ENCODE results near the gene CABP1.

The CABP1 gene

DNA sequence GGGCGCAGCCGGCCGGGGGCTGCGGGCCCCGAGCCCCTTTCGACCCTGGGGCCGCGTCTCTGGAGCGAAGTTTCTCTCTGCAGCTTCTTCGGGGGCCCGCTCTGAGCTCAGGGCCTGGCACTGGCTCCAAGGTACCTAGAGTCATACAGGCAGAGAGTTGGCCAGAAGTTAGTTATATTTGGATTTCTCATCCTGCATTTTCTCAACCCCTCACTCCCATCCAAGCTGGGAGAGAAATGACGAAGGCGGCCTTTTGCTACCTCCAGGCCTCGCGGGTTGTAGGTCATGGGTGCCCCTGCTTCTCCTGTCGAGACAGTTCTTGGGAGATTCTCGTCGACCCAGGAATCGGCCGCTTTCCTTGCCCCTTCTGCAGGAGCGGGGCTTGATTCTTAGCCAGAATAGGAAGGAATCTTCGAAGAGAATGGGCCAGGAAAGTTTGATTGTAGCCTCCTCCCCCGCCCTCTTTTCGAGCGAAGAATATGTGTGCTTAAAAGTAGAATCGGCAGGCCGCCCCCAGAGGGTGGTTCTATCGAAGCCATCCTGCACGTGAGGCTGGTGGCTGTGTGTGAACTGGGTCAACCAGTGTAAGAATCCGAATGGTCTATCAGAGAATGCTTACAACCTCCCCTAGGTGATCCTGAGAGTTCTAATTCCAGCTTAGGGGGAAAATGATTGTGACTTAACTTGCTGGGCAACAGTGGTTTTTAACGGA is 47.3 kb downstream of the CABP1 start:
- H3K36me3 Mint-ChIP-seq (ENCODE audit: low read depth) = peaks cover 12% of the 10 kb centered on the region

DNA sequence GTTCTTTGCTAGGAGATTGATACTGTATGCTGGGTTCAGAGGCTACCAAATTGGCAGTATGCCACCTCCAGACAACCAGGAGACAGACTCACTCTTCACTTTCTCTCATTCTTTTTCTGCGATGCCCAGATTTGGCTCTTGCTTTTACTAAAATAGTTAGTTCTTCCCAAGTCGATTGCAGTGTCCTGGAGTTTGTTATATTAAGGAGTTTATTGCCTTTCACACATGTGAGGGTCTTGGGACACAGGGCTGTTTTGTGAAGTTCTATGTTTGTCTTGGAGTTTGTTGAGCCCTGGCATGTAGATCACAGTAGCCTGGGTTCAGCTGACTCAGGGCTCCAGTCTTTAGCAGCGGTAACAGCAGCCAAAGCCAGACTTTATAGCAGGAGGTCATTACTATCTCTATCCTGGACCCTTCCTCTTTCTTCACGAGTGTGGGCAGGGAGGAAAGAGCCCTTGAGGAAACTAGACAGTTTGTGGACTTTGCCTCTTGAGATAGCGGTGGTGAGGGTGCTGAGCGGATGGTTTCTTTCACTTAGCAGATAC is 48.2 kb downstream of the CABP1 start:
- Mint-ChIP-seq H3K27ac (peak overlapping the region; percentile 17), H3K4me3 (peak overlapping the region; percentile 92), H3K27me3 (ENCODE audit: low read depth) (no peaks in the 10 kb centered on the region), H3K36me3 (ENCODE audit: low read depth) (peaks cover 15% of the 10 kb centered on the region), H3K9me3 (no peaks in the 10 kb centered on the region), H3K4me1 (ENCODE audit: low read depth) (peaks cover 64% of the 10 kb centered on the region)
- no peak for DNase-seq (ENCODE audit: low spot score)

More for the DNA sequence above, 47.3 kb downstream of the CABP1 start:
- peaks cover 59% of the 10 kb centered on the region for H3K4me1 Mint-ChIP-seq (ENCODE audit: low read depth)
- no peaks in the 10 kb centered on the region for H3K27me3 Mint-ChIP-seq (ENCODE audit: low read depth)
- H3K4me3 Mint-ChIP-seq = peak overlapping the region; percentile 92
- peak overlapping the region; percentile 58 for H3K27ac Mint-ChIP-seq
- DNase-seq (ENCODE audit: low spot score) = peak; percentile 28
- no peaks in the 10 kb centered on the region for H3K9me3 Mint-ChIP-seq

- H3K9me3 Mint-ChIP-seq = no peaks in the 10 kb centered on the region
- DNase-seq (ENCODE audit: low spot score) = no peak
- no peak overlapping the region for H3K27ac Mint-ChIP-seq
- H3K4me1 Mint-ChIP-seq (ENCODE audit: low read depth) = peaks cover 64% of the 10 kb centered on the region
- H3K27me3 Mint-ChIP-seq (ENCODE audit: low read depth) = no peaks in the 10 kb centered on the region
- peak overlapping the region; percentile 92 for H3K4me3 Mint-ChIP-seq
- peaks cover 22% of the 10 kb centered on the region for H3K36me3 Mint-ChIP-seq (ENCODE audit: low read depth)
These were observed 49.1 kb downstream of the CABP1 start for GRCh38 chr12:120689397-120690082.

DNA sequence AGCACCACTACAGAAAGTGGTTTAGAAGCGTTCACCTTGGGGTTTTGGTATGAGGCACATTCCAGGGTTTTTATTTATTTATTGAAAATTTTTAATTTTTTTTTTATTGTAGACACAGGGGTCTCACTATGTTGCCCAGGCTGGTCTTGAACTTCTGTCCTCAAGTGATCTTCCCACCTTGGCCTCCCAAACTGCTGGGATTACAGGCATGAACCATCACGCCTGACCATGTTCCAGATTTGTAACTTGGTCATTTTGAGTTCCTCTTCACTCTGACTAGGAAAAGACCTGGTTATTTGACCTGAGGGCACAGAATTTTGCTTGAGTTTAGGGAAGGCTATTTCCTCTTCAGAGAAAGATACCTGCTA is 49.6 kb downstream of the CABP1 start:
- Mint-ChIP-seq H3K27ac (no peak overlapping the region), H3K9me3 (no peaks in the 10 kb centered on the region), H3K27me3 (ENCODE audit: low read depth) (no peaks in the 10 kb centered on the region), H3K4me1 (ENCODE audit: low read depth) (peaks cover 58% of the 10 kb centered on the region), H3K4me3 (peak overlapping the region; percentile 0), H3K36me3 (ENCODE audit: low read depth) (peaks cover 27% of the 10 kb centered on the region)
- no peak for DNase-seq (ENCODE audit: low spot score)

DNA sequence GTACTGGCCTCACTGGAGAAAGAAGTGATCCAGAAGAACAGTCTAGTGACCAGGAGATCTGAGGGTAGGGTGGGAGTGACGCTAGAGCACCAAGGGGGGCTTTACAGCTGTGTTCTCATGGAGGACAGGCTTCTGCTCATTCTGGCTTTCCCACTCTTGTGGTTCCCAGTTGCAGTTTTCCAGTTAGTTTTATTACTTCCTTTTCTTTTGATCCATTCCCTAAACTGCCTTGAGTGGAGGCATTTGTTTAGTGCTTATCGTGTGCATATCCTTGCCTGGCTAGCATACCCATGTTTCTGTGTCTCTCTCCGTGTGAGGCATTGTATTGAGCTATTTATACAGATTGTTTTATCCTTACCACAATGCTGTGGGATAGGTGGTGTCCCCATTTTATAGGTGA is 50.6 kb downstream of the CABP1 start:
- Mint-ChIP-seq H3K36me3 (ENCODE audit: low read depth) (peaks cover 36% of the 10 kb centered on the region), H3K4me1 (ENCODE audit: low read depth) (peaks cover 53% of the 10 kb centered on the region), H3K9me3 (no peaks in the 10 kb centered on the region), H3K27me3 (ENCODE audit: low read depth) (no peaks in the 10 kb centered on the region), H3K4me3 (peak overlapping the region; percentile 11), H3K27ac (no peak overlapping the region)
- no peak for DNase-seq (ENCODE audit: low spot score)

- Mint-ChIP-seq H3K36me3 (ENCODE audit: low read depth) (peaks cover 50% of the 10 kb centered on the region), H3K4me3 (peak overlapping the region; percentile 44), H3K27ac (peak overlapping the region; percentile 84), H3K4me1 (ENCODE audit: low read depth) (peaks cover 55% of the 10 kb centered on the region), H3K27me3 (ENCODE audit: low read depth) (no peaks in the 10 kb centered on the region), H3K9me3 (no peaks in the 10 kb centered on the region)
- no peak for DNase-seq (ENCODE audit: low spot score)
These were observed 52.2 kb downstream of the CABP1 start for GRCh38 chr12:120692524-120693033.

- H3K27ac Mint-ChIP-seq = peak overlapping the region; percentile 58
- peaks cover 45% of the 10 kb centered on the region for H3K4me1 Mint-ChIP-seq (ENCODE audit: low read depth)
- H3K36me3 Mint-ChIP-seq (ENCODE audit: low read depth) = peaks cover 54% of the 10 kb centered on the region
These were observed 53.4 kb downstream of the CABP1 start for GRCh38 chr12:120693848-120694247.

GRCh38 chr12:120696626-120697025 is 56.2 kb downstream of the CABP1 start:
- no peak for DNase-seq (ENCODE audit: low spot score)
- Mint-ChIP-seq H3K27me3 (ENCODE audit: low read depth) (no peaks in the 10 kb centered on the region), H3K4me3 (no peak overlapping the region), H3K27ac (no peak overlapping the region), H3K9me3 (no peaks in the 10 kb centered on the region), H3K4me1 (ENCODE audit: low read depth) (peaks cover 20% of the 10 kb centered on the region), H3K36me3 (ENCODE audit: low read depth) (peaks cover 66% of the 10 kb centered on the region)

More at GRCh38 chr12:120693848-120694247, 53.4 kb downstream of the CABP1 start:
- Mint-ChIP-seq H3K9me3 (no peaks in the 10 kb centered on the region), H3K27me3 (ENCODE audit: low read depth) (no peaks in the 10 kb centered on the region), H3K4me3 (no peak overlapping the region)
- no peak for DNase-seq (ENCODE audit: low spot score)

DNA sequence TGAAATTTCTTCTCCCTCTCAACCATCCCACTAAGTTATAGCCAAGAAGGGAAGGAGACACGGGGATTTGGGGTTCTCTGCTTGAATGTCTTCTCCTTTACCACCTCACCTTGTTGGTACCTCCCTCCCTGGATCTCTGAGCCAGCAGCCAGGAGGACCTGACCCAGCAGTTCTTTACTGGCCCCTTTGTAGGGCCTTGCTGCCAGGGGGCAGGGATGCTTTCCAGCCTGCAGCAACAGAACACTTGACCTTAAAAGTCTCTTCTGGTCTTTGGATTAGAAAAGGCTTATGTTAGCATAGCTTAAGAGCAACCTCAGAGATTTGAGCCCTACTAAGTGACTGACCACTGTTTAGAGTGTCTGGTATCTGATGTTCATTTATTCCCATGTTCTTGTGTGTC is 56.9 kb downstream of the CABP1 start:
- H3K4me3 Mint-ChIP-seq = no peak overlapping the region
- no peak overlapping the region for H3K27ac Mint-ChIP-seq
- H3K36me3 Mint-ChIP-seq (ENCODE audit: low read depth) = peaks cover 66% of the 10 kb centered on the region
- no peak for DNase-seq (ENCODE audit: low spot score)
- H3K27me3 Mint-ChIP-seq (ENCODE audit: low read depth) = no peaks in the 10 kb centered on the region
- H3K9me3 Mint-ChIP-seq = no peaks in the 10 kb centered on the region
- peaks cover 14% of the 10 kb centered on the region for H3K4me1 Mint-ChIP-seq (ENCODE audit: low read depth)

DNA sequence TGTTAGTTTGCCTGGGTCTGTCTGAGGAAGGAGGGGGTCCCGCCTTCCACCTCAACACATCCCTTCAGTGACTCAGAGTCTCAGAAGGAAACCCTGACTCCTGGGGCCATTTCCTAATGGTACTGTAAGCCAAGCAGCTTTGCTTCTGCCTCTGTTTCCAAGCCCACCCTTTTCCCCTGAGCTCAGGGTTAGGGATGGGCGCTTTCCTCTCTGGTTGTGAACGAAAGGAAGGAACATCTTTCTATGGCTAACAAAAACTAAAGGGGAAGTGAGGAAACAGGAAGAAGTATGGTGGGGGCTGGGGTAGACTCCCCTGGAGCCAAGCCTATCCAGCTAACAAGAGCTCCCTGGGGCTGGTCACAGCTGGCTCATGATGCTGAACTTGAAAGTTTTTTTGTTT is 58.2 kb downstream of the CABP1 start:
- H3K4me1 Mint-ChIP-seq (ENCODE audit: low read depth) = peaks cover 4% of the 10 kb centered on the region
- no peaks in the 10 kb centered on the region for H3K9me3 Mint-ChIP-seq
- peaks cover 62% of the 10 kb centered on the region for H3K36me3 Mint-ChIP-seq (ENCODE audit: low read depth)
- H3K27me3 Mint-ChIP-seq (ENCODE audit: low read depth) = no peaks in the 10 kb centered on the region
- H3K4me3 Mint-ChIP-seq = no peak overlapping the region
- DNase-seq (ENCODE audit: low spot score) = no peak
- H3K27ac Mint-ChIP-seq = no peak overlapping the region

- Mint-ChIP-seq H3K4me3 (no peak overlapping the region), H3K27me3 (ENCODE audit: low read depth) (no peaks in the 10 kb centered on the region), H3K36me3 (ENCODE audit: low read depth) (peaks cover 55% of the 10 kb centered on the region), H3K27ac (no peak overlapping the region), H3K4me1 (ENCODE audit: low read depth) (peaks cover 2% of the 10 kb centered on the region), H3K9me3 (no peaks in the 10 kb centered on the region)
- DNase-seq (ENCODE audit: low spot score) = no peak
These were observed 59.1 kb downstream of the CABP1 start for GRCh38 chr12:120699553-120699952.

GRCh38 chr12:120700886-120701285 is 60.5 kb downstream of the CABP1 start:
- Mint-ChIP-seq H3K36me3 (ENCODE audit: low read depth) (peaks cover 46% of the 10 kb centered on the region), H3K4me1 (ENCODE audit: low read depth) (peaks cover 2% of the 10 kb centered on the region), H3K27ac (no peak overlapping the region), H3K27me3 (ENCODE audit: low read depth) (no peaks in the 10 kb centered on the region), H3K4me3 (no peak overlapping the region), H3K9me3 (no peaks in the 10 kb centered on the region)
- no peak for DNase-seq (ENCODE audit: low spot score)

DNA sequence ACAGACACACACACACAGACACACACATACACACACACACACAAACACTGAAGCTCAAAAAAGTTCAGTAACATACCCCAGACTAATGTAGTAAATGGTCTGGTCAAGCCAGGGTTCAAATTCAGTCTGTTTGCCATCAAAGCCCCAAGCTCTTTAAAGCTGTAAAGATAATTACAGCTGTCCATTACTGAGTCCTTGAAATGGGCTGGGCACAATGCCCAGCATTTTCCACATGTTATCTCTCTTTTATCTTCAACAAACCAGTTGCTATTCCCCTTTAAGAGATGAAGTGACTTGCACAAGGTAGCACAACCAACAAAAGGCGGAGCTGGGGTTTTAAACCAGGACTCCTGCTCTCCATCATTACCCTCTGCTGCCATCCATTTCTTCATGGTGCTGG is 62.2 kb downstream of the CABP1 start:
- no peak overlapping the region for H3K4me3 Mint-ChIP-seq
- H3K9me3 Mint-ChIP-seq = no peaks in the 10 kb centered on the region
- H3K27ac Mint-ChIP-seq = no peak overlapping the region
- no peak for DNase-seq (ENCODE audit: low spot score)
- peaks cover 29% of the 10 kb centered on the region for H3K36me3 Mint-ChIP-seq (ENCODE audit: low read depth)
- H3K4me1 Mint-ChIP-seq (ENCODE audit: low read depth) = no peaks in the 10 kb centered on the region
- H3K27me3 Mint-ChIP-seq (ENCODE audit: low read depth) = no peaks in the 10 kb centered on the region

DNA sequence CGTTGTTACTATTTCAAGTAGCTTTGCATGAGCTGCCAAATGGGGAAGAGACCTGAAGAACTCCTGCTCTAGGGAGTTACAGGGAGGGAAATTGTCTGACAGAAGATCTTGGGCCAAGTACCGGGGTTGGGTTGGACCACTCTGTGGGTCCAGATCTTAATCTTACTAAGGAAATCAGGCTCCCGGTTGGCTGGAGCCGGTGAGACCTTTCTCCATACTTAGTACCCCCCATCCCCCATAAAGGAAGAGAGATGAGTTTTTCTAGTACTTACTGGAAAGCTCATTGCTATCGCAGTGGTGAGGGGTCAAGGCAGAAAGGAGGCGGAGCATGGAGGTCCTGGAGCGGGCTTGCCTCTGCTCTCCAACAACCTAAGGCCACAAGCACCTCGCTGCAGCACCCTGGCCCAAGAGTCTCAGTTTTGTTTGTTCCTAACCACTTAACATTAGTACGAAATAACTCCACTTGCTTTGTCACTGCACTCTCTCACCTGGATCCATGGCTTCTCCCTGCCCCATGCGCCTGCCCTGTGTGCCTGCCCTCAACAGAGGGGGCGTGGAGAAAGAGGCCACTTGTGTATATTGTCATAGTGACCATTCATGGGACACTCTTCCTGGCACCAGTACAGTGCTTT is 63.0 kb downstream of the CABP1 start:
- Mint-ChIP-seq H3K4me3 (no peak overlapping the region), H3K9me3 (no peaks in the 10 kb centered on the region), H3K27me3 (ENCODE audit: low read depth) (no peaks in the 10 kb centered on the region), H3K27ac (no peak overlapping the region), H3K4me1 (ENCODE audit: low read depth) (no peaks in the 10 kb centered on the region), H3K36me3 (ENCODE audit: low read depth) (peaks cover 26% of the 10 kb centered on the region)
- no peak for DNase-seq (ENCODE audit: low spot score)
